Endodermal cell (in vitro differentiated cells): ENCODE results near the gene UBE2E3. TPM values are rescaled to one million over a fixed set of nuclear protein-coding genes. Genes with fewer than 3 reads are reported as not detected.
A peak's percentile ranks its signal among the peaks of the same experiment; 100 is the strongest.

Source experiments
- DNase-seq: peaks from one replicate; pipeline ENCODE4 v3.0.0-alpha.2; 2017
- H3K27ac ChIP-seq: 2 replicates; pipeline ENCODE4 v1.5.1; 2013; ENCODE audit warnings: mild to moderate bottlenecking, low read depth, low read length, moderate library complexity
- H3K27me3 ChIP-seq: 2 replicates; pipeline ENCODE4 v1.6.1; 2013; ENCODE audit warnings: mild to moderate bottlenecking, low read length, moderate library complexity; ENCODE audit not compliant: insufficient read depth, control insufficient read depth, poor library complexity, severe bottlenecking
- H3K36me3 ChIP-seq: 2 replicates; pipeline ENCODE4 v1.7.0; 2013; ENCODE audit warnings: mild to moderate bottlenecking, low read length, moderate library complexity; ENCODE audit not compliant: control insufficient read depth, insufficient read depth
- H3K4me1 ChIP-seq: one replicate; pipeline ENCODE4 v1.7.0; 2013; ENCODE audit warnings: low read length; ENCODE audit not compliant: control insufficient read depth, insufficient read depth
- H3K4me3 ChIP-seq: 2 replicates; pipeline ENCODE4 v1.5.1; 2013; ENCODE audit warnings: mild to moderate bottlenecking, low read length, moderate library complexity
- H3K9ac ChIP-seq: 2 replicates; pipeline ENCODE4 v1.6.1; 2013; ENCODE audit warnings: mild to moderate bottlenecking, low read length, moderate library complexity; ENCODE audit not compliant: poor library complexity, severe bottlenecking; ENCODE audit errors: extremely low read depth
- H3K9me3 ChIP-seq: 2 replicates; pipeline ENCODE4 v1.6.1; 2013; ENCODE audit warnings: mild to moderate bottlenecking, low read length, moderate library complexity; ENCODE audit not compliant: control insufficient read depth
- H3K27ac Mint-ChIP-seq: 2 replicates; pipeline ENCODE4 v1.8.0; 2020; ENCODE audit warnings: mixed read lengths
- H3K27me3 Mint-ChIP-seq: 2 replicates; pipeline ENCODE4 v1.8.0; 2021; ENCODE audit warnings: mild to moderate bottlenecking, mixed read lengths; ENCODE audit not compliant: insufficient read depth
- H3K36me3 Mint-ChIP-seq: 2 replicates; pipeline ENCODE4 v1.8.0; 2020; ENCODE audit warnings: low read depth, mixed read lengths
- H3K4me1 Mint-ChIP-seq: 2 replicates; pipeline ENCODE4 v1.8.0; 2020; ENCODE audit warnings: mixed read lengths
- H3K4me3 Mint-ChIP-seq: 2 replicates; pipeline ENCODE4 v1.8.0; 2020; ENCODE audit warnings: mild to moderate bottlenecking, moderate library complexity, mixed read lengths
- H3K9me3 Mint-ChIP-seq: 2 replicates; pipeline ENCODE4 v1.8.0; 2020; ENCODE audit warnings: mild to moderate bottlenecking, mixed read lengths
- CTCF ChIP-seq: fragments of 200-600 bp; sonication (generic); conservative IDR thresholded peaks from 2 replicates; pipeline ENCODE4 v1.5.0; 2021; ENCODE audit warnings: antibody characterized with exemption, mild to moderate bottlenecking
- WGBS, 2 experiments: methylation state at CpG; one replicate each; pipeline versions ENCODE4 v1.1.5 to v1.1.7; 2013; ENCODE audit warnings: missing lambda C conversion rate in 2 of 2, mixed read lengths in 1 of 2; ENCODE audit not compliant: insufficient coverage in 1 of 2, insufficient read length in 1 of 2; 5-methylcytosine and 5-hydroxymethylcytosine counted together
- total RNA-seq, 2 donors: library from RNA; stranded (reverse); fragmentation: NEBNext Ultra II Directional in 1 of 2; extraction: Animal tissue kit (Norgen Biotek cat#: 25700) in 1 of 2; gene quantifications; 2 replicates in 1 of 2; 3 replicates in 1 of 2; pipeline ENCODE4 v1.2.1, GENCODE V29; 2021

Gene UBE2E3
- total RNA-seq, 2 donors from 2014 or later, result 84.2 to 85.0 TPM

DNA sequence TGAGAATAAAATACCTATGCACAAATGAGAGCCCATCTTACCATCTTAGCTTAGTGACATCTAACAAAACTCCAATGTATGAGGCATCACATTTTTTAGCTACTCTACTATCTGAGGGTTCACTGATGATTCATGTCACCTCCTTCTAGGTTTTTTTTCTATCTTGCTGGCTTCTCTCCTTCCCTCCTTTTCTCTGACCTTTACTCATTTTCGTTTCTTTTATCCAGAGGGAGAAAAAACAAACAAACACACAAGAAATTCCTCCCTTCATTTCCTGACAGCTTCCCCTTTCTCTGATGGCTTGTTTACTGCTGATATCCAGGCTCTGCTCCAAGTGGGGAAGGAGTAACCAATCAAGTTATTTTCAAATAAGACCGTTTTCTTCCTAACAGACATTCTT lies 115.1 kb downstream of the UBE2E3 start:
- Mint-ChIP-seq H3K36me3 (no peaks in the 10 kb centered on the region), H3K27ac (no peak overlapping the region), H3K4me1 (peaks cover 10% of the 10 kb centered on the region), H3K27me3 (no peaks in the 10 kb centered on the region), H3K9me3 (peaks cover 47% of the 10 kb centered on the region), H3K4me3 (no peak overlapping the region)
- Histone ChIP-seq H3K4me1 (no peaks in the 10 kb centered on the region), H3K36me3 (no peaks in the 10 kb centered on the region), H3K27me3 (no peaks in the 10 kb centered on the region), H3K9ac (no peak overlapping the region), H3K4me3 (no peak overlapping the region), H3K9me3 (peaks cover 29% of the 10 kb centered on the region), H3K27ac (no peak overlapping the region)
- TF ChIP-seq CTCF, result no peak
- DNase-seq, result no peak
- WGBS, 2 experiments, result 70 to 88% methylated on average over 1 to 2 of the region's 2 CpGs

GRCh38 chr2:181103659-181104058 lies 123.3 kb downstream of the UBE2E3 start:
- TF ChIP-seq CTCF, result no peak
- H3K27ac Mint-ChIP-seq, result no peak overlapping the region
- H3K4me3 ChIP-seq, result no peak overlapping the region
- H3K4me1 ChIP-seq, result peaks cover 12% of the 10 kb centered on the region
- H3K4me3 Mint-ChIP-seq, result no peak overlapping the region
- H3K4me1 Mint-ChIP-seq, result peaks cover 24% of the 10 kb centered on the region
- no peak overlapping the region for H3K27ac ChIP-seq
- no peak for DNase-seq
- peaks cover 12% of the 10 kb centered on the region for H3K9me3 ChIP-seq
- H3K36me3 Mint-ChIP-seq, result no peaks in the 10 kb centered on the region
- H3K9me3 Mint-ChIP-seq, result peaks cover 6% of the 10 kb centered on the region
- H3K36me3 ChIP-seq, result no peaks in the 10 kb centered on the region
- H3K27me3 ChIP-seq, result no peaks in the 10 kb centered on the region
- no peaks in the 10 kb centered on the region for H3K27me3 Mint-ChIP-seq
- no peak overlapping the region for H3K9ac ChIP-seq

DNA sequence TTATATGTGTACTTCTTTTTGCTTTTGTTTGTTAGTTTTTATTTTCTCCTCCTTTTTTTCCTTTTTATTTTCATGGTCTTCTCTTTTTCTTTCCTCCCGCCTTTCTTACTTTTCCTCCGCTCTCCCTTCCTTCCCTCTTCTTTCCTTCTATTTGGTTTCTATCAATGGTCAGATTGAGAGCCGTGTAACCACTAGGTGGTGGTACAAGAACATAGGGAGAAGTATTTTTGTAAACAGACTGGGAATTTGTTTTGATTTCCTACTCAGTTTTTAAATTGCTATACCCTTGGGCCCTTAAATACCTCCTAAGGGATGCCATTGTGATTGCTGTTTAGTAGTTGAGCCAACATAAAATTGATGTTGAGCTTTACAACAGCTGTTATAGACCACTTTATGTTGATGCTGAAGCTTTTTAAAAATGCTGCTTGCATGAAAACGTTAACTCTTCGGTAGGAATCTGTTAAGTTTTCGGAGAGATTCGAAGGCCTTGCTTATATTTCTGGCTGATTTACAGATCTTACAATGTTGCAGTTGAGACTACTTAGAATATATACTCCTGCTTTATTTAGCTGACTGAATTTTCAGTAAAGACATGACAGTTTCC lies 124.2 kb downstream of the UBE2E3 start:
- Mint-ChIP-seq H3K9me3 (peaks cover 2% of the 10 kb centered on the region), H3K36me3 (no peaks in the 10 kb centered on the region), H3K4me1 (peaks cover 23% of the 10 kb centered on the region), H3K27ac (no peak overlapping the region), H3K4me3 (no peak overlapping the region), H3K27me3 (peaks cover 2% of the 10 kb centered on the region)
- 58 to 63% methylated on average over 4 to 7 of the region's 7 CpGs for WGBS, 2 experiments
- Histone ChIP-seq H3K27me3 (no peaks in the 10 kb centered on the region), H3K27ac (no peak overlapping the region), H3K9ac (no peak overlapping the region), H3K36me3 (no peaks in the 10 kb centered on the region), H3K4me3 (no peak overlapping the region), H3K4me1 (peaks cover 12% of the 10 kb centered on the region), H3K9me3 (peaks cover 3% of the 10 kb centered on the region)
- peak; percentile 86 for TF ChIP-seq CTCF
- no peak for DNase-seq
